HL-60/S4 (cell line): ENCODE data around the gene ATP5IF1.

Source experiments
- in situ Hi-C: fragments of 300-500 bp; cut with MboI; formaldehyde crosslinking; loops from 2 replicates; pipeline ENCODE4 v1.14.3; 2022; ENCODE audit warnings: low sequenced_read_pairs

The ATP5IF1 gene

DNA sequence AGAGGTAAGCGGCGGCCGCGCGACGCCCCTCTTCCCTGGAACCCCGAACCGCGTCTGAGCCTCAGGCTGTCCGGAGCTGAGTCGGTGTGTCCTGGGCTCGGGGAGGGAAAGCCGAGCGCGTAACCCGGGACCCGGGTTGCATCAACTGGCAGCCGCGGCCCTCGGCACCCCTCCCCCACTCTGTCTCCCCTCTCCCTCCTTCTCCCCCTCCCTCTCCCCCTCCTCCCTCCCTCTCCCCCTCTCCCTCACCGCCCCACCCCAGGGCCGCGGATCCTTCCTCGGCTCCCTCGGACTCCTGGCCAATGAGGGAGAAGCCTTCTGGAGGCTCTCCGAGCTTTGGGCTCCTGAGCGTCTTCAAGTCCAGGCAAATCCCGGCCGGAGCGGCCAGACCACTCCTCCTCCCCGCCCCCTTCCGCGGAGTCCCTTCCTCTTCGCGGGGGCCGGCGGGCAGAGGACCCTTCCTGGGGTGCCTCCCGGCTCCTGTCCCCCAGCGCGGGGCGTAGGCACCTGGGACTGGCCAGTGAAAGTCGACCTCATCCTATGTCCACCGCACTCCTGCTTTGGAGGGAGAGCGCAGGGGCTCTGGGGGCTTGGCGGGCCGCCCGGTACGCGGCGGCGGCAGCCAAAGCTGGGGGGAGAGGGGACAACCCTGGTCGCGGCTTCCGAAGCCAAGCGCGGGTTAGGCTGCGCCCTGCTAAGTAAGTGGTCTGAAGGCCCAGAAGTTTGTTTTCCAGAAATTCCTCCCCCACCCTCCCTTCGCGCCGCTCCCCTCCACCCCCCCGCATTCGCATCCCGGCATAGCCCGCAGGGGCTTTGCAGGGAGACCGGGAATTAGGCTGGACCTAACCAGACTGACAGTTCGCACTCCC is 24.2 kb downstream of the ATP5IF1 start:
- in situ Hi-C loops: no loop called here

DNA sequence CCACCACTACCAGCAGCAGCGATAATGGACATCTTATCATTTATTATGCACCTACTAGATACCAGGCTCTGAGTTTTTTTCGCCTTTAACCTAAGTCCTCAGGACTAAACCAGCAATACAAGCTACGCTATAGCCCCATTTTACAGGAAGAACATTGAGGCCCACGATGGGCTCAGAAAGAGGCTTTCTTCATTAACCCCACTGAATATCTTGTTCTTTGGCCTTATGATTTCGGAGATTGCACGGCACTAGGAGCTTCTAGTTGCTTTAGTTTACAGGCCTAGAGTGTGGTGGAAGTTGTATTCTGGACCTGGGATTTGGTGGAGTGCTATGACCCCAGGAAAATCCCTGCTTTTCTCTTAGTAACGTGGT is 24.9 kb downstream of the ATP5IF1 start:
- in situ Hi-C loops: no loop called here

DNA sequence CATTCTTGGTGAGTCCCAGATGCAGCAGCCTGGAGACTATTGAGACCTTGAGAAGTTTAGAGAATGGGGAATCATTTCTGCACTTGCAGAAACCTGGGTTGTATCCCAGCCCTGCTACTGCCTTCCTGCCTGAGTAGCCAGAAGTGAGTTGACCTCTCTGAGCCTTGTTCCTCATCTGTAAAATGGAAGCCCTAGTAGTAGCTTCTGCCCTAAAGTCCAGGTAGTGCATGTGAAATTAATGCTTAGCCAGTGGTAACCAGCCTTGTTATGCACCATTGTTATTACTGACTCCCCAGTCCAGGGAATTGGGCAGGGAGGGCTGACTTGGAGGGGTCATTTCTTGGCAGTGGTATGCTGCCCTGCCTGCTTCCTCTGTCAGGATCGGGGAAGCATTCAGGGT is 29.0 kb downstream of the ATP5IF1 start:
- in situ Hi-C loops: no loop called here

DNA sequence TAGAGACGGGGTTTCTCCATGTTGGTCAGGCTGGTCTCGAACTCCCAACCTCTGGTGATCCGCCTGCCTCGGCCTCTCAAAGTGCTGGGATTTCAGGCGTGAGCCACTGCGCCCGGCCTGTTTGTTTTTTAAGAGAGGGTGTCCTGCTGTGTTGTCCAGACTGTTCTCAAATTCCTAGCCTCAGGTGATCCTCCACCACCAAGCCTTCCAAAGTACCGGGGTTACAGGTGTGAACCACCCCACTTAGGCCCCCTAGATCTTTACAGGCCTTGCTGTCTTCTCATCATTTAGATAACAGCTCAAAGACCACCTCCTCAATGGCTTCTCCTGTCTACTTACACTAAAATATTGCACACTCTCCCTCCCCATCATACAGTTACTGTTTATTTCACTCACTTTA is 29.7 kb downstream of the ATP5IF1 start:
- in situ Hi-C loops: no loop called here

DNA sequence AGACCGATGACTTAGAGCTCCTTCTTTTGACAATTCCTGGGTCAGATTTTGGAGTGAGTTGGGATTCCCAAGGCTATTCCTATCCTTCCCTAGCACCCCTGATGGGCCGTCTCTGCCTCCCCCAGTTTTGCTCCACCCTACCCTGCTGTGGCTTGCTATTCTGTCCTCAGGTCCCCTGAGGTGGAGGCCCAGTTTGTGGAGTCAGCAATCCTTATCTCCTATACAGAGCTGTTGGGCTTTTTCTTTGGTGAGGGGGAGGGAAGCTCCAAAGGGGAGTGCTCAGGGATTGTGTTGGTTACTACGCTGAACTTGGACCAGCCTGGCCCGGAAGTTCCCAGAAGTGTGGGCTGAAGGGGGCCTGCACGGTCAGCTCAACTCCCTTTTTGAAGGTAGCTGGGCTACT is 31.0 kb downstream of the ATP5IF1 start:
- in situ Hi-C loops: no loop called here

DNA sequence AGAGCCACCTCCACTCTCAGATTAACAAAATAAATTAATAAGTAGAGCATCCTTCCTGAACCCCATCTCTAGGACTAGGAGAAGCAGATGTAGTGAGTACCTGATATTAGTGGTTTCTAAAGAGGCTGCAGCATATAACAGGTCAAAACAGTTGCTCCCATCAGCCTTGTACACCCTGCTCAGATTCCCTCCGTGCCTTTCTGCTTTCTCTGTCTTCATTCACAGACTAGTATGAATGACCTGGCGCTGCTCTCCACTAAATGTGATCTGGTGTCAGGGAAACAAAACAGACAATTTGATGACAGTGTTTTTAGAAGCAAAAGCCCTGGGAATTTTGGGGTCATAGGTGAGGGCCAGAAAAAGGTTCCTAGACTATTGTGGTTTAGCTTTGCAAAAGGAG is 31.7 kb downstream of the ATP5IF1 start:
- in situ Hi-C loops: no loop called here

DNA sequence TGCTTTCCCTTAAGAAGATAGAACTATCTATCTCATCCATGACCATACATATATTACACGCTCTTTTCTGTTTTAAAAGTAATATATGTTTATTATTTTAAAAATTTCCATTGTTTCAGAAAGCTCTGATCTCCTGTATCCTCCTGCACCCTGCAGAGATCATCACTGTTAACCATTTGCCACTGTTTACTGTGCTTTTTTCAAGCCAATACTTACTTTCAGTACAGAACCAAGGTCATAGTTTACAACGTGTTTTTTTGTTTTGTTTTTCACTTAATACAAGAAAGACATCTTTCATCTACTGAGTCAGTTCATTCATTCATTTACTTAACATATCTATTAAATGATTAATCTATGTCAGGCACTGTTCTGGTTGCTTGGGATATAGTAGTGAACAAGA is 33.6 kb downstream of the ATP5IF1 start:
- in situ Hi-C loops: no loop called here

DNA sequence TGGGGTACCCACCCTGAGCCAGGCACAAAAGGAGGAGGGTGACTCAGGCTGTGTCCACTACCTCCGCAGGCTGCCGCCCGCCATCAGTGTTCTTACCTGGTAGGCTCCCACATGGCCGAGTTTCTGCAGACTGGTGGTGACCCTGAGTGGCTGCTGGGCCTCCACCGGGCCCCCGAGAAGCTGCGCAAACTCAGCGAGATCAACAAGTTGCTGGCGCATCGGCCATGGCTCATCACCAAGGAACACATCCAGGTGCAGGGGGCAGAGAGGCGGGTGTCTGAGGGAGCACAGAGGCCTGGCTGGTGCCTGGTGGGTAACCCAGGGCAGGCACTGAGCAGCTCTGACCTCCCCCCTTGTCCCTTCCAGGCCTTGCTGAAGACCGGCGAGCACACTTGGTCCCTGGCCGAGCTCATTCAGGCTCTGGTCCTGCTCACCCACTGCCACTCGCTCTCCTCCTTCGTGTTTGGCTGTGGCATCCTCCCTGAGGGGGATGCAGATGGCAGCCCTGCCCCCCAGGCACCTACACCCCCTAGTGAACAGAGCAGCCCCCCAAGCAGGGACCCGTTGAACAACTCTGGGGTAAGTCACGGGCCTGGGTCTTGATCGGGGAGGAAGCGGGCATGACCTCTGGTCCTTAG is 36.4 kb downstream of the ATP5IF1 start:
- in situ Hi-C loops: no loop called here

DNA sequence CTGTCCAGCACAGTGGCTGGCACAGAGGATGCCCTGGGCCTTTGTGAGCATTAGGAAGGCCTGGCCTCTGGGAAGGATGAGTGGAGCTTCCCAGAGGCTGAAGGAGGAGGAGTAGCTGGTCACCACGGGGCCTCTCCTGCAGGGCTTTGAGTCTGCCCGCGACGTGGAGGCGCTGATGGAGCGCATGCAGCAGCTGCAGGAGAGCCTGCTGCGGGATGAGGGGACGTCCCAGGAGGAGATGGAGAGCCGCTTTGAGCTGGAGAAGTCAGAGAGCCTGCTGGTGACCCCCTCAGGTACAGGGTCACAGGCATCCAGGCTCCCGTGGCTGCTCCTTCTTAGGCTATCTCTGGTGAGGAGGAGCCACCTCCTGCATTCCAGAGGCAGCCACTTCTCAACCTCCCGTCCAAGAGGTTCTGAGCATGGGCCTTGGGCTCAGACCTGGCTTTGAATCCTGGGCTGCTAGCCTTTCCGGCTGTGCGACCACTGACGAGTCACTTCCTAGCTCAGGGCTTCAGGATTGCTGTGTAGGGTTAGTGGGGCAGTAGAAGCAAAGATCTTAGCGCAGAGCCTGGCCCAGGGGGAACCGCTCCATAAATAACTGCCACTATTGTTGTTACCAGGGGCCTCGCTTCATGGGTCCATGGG is 37.4 kb downstream of the ATP5IF1 start:
- in situ Hi-C loops: no loop called here

DNA sequence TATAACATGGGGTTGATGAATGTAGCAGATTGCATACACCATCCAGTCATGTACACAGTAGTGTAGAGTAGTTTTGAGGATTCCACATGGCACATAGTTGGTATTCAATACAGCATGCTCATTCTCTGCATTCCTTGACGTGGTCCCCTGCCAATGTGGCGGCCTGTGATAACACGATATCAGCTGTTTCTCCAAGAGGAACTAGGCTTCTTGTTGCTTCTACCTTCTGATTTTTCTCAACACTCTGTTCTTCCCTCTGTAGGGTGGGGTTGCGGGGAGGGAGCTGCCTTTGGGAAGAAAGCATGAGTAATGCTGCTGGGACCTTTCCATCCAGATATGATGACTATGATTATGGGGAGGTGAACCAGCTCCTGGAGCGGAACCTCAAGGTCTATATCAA is 42.8 kb downstream of the ATP5IF1 start:
- in situ Hi-C loops: no loop called here

DNA sequence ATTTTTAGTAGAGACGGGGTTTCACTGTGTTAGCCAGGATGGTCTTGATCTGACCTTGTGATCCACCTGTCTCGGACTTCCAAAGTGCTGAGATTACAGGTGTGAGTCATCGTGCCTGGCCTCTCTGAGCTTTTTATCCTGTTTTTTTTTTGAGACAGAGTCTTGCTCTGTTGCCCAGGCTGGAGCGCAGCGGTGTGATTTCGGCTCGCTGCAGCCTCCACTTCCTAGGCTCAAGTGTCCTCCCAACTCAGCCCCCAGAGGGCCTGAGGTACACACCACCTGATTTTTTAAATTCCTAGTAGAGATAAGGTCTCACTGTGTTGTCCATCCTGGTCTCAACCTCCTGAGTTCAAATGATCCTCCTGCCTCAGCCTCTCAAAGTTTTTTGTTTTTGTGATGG is 43.8 kb downstream of the ATP5IF1 start:
- in situ Hi-C loops: no loop called here

DNA sequence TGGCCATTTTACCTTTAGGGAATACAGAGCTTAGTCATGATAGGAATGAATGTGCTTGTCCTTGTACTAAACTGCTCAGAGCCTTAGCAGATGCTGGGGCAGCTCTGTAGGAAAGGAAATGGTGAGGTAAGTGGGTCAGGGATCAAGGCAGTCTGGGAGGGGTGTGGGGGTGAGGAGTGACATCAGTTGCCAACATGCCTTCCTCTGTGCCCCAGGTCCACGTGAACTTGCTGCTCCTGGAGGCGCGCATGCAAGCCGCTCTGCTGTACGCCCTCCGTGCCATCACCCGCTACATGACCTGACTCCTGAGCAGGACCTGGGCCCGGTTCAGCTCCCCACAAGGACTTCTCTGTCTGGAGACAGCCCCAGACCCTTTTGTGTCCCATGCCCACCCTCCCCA is 44.6 kb downstream of the ATP5IF1 start:
- in situ Hi-C loops: no loop called here

DNA sequence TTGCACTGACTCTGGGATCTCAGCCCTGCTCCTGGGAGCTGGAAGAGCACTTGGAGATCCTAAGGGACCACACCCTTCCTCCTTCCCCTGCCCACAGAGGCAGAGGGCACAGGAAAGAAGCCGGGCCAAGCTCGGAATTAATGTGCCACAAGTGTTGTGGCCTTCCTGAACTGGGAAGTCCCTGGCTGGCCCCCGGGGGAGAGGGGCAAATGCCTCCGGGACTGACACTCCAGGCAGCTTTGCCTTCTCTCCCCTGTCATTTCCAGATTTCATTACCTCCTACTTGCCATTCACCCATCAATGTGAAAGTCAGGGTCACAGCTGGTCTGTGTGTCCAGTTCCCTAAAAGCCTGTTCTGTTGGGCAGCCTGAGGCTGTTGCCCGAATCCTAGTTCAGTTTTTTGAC is 45.1 kb downstream of the ATP5IF1 start:
- in situ Hi-C loops: no loop called here

DNA sequence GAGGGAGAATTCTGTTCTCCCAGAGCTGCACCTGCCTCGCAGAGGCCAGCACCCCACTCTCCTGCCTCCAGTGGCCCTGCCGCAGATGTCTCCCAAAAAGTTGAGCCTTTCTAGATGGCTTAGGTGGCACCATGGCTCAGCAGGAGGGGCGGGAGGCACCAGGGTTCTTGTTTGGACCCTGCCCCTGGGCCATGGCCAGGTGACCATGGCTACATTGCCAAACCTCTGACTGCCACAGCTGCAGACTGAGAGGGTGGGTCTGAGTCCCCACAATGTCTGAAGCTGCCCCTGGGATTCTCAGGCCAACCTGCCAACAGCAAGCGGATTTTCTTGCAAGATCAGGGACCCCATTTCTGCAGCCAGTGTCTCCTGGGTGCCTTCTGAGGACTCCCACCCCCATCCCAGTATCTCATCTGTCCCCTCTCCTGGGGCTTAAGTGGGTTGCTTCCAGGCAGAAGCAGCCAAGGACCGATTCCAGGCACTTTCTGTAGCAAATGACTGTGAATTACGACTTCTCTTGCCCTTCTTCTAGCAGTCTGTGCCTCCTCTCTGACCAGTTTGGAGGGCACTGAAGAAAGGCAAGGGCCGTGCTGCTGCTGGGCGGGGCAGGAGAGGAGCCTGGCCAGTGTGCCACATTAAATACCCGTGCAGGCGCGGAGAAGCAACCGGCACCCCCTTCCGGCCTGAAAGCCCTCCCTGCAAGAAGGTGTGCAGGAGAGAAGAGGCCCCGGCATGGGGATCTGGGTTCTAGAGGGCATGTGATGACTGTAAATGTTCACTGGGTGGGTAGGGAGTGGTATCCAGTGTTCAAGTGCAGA is 45.9 kb downstream of the ATP5IF1 start:
- in situ Hi-C loops: no loop called here

DNA sequence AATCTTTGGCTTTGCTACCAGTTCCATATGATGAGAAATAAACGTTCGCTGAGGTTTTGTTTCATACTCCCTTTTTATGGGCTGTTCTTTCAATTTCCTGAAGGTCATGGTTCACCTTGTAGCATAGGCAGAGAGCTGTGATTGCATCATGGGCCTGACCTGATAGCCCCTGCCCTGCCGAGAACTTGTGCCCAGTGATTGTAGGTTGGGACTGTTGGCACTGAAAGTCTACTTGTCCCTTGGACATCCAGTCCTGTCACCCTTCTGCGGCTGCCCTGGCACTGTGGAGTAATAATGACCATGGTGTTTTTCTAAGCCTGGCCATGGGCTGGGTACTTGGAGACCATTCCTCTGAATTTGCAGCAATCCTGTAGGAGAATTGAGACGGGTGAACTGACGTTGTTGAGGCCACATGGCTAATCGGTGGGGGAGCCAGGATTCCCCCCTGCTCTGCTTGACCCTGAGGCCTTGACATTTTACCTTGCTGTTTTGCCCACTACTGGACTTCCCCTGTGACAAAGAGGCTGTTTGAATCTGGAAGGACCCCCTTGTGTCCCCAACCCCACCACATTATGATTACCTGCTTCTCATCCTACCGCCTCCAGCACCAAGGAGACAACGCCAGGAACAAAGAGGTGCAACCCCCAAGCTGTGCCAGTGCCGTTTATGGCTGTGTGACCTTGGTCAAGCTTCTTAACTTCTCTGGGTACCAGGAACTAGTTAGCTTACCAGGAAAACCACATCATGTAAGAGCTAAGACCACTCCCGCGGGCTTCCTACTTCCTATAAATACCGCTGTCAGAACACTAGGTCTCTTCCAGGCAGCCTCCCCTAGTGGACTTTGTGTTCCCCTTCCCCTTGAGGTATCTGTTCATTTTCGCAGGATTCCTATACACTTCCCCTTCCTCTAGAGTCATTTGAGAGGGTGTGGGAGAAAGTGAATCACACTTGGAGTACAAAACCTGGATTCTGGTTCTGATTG is 46.8 kb downstream of the ATP5IF1 start:
- in situ Hi-C loops: no loop called here

DNA sequence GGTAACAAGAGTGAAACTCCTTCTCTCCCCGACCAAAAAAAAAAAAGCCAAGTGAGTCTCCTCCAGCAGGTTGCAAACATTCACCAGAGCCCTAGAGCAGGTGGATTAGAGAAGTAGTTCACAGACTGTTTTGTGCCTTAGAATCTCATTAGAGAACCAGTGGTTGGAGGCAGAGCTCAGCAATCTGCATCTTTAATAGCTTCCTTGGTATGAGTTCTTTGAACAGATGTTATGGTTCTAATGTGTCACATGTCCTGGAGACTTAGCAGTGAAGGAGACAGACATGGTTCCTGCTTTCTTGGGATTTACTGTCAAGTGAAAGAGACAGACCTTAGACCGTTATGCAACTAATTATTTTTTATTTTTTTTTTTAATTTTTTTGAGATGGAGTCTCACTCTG is 50.2 kb downstream of the ATP5IF1 start:
- in situ Hi-C loops: no loop called here
